SK-N-MC (cell line): ENCODE measurements around the gene CDIP1.

ENCODE experiments used
- EZH2 ChIP-seq: fragments of 200-600 bp; sonication (generic); IDR thresholded peaks from one replicate; pipeline ENCODE4 v1.6.1; 2017; ENCODE audit warnings: antibody characterized with exemption
- FOXP2 ChIP-seq: optimal IDR thresholded peaks from 2 replicates; pipeline ENCODE3; 2011; ENCODE audit warnings: mild to moderate bottlenecking, moderate library complexity; ENCODE audit not compliant: insufficient read depth; ENCODE audit errors: extremely low read length, control extremely low read depth

- TF ChIP-seq EZH2 = no peak
- no peak for TF ChIP-seq FOXP2
Measured at GRCh38 chr16:4524571-4524970, 14.0 kb downstream of the CDIP1 start.
